Measurements from ENCODE around the gene EHBP1L1. TPM values are rescaled to one million over a fixed set of nuclear protein-coding genes. Genes with fewer than 3 reads are reported as not detected.

Gene EHBP1L1
- total and polyA plus RNA-seq, 5 experiments from 2014 or later = 10.8 to 108 (median 19.8) TPM

GRCh38 chr11:65583589-65583988 is 7.7 kb downstream of the EHBP1L1 start:
- Mint-ChIP-seq H3K9me3 (no peaks in the 10 kb centered on the region), H3K27ac (peak overlapping the region in 5 of 10 donors; percentile 37 to 91 (median 61)), H3K36me3 (peaks cover 0 to 43% (median 3%) of the 10 kb centered on the region in 3 donors), H3K4me1 (peaks cover 21 to 45% (median 30%) of the 10 kb centered on the region in 4 donors), H3K4me3 (no peak overlapping the region), H3K27me3 (no peaks in the 10 kb centered on the region)
- POLR2A ChIA-PET = interaction anchor here (0.6 to 11.7 kb wide), 3 partner anchors 8 to 41 kb away, joined by 3 to 139 read pairs (median 4); partner anchors contain the start of genes EHBP1L1 and FAM89B
- no peak for DNase-seq
- no peak for ATAC-seq

GRCh38 chr11:65584106-65584505 is 8.3 kb downstream of the EHBP1L1 start:
- Mint-ChIP-seq H3K4me3 (no peak overlapping the region), H3K36me3 (peaks cover 0 to 45% (median 3%) of the 10 kb centered on the region in 3 donors), H3K27ac (peak overlapping the region in 6 of 10 donors; percentile 24 to 60 (median 48)), H3K4me1 (peaks cover 22 to 45% (median 33%) of the 10 kb centered on the region in 4 donors), H3K27me3 (no peaks in the 10 kb centered on the region), H3K9me3 (no peaks in the 10 kb centered on the region)
- no peak for DNase-seq
- no peak for ATAC-seq
- POLR2A ChIA-PET = interaction anchor here (0.6 to 11.7 kb wide), 3 partner anchors 9 to 42 kb away, joined by 3 to 139 read pairs (median 4); partner anchors contain the start of genes EHBP1L1 and FAM89B

- DNase-seq = no peak
- Mint-ChIP-seq H3K27ac (peak overlapping the region in 2 of 10 donors; percentile 49 to 60), H3K9me3 (no peaks in the 10 kb centered on the region), H3K4me3 (no peak overlapping the region), H3K27me3 (no peaks in the 10 kb centered on the region), H3K36me3 (peaks cover 0 to 41% (median 3%) of the 10 kb centered on the region in 3 donors), H3K4me1 (peaks cover 22 to 50% (median 33%) of the 10 kb centered on the region in 4 donors)
- ATAC-seq = no peak
- POLR2A ChIA-PET = interaction anchor here (11.7 kb wide), 1 partner anchor 10 kb away, joined by 139 read pairs; the partner anchor contains the start of genes EHBP1L1 and FAM89B
Measured at GRCh38 chr11:65584723-65585171, 8.9 kb downstream of the EHBP1L1 start.

GRCh38 chr11:65585396-65586246 is 9.8 kb downstream of the EHBP1L1 start:
- Mint-ChIP-seq H3K36me3 (peaks cover 0 to 41% (median 3%) of the 10 kb centered on the region in 3 donors), H3K27me3 (no peaks in the 10 kb centered on the region), H3K9me3 (no peaks in the 10 kb centered on the region), H3K27ac (peak overlapping the region in 3 of 10 donors; percentile 18 to 57 (median 52)), H3K4me1 (peaks cover 24 to 52% (median 36%) of the 10 kb centered on the region in 4 donors), H3K4me3 (no peak overlapping the region)
- DNase-seq (no peak), ATAC-seq (no peak)
- POLR2A ChIA-PET = interaction anchor here (7.2 to 11.7 kb wide), 2 partner anchors 10 to 45 kb away, joined by 67 to 139 read pairs; partner anchors contain the start of genes EHBP1L1 and FAM89B

DNA sequence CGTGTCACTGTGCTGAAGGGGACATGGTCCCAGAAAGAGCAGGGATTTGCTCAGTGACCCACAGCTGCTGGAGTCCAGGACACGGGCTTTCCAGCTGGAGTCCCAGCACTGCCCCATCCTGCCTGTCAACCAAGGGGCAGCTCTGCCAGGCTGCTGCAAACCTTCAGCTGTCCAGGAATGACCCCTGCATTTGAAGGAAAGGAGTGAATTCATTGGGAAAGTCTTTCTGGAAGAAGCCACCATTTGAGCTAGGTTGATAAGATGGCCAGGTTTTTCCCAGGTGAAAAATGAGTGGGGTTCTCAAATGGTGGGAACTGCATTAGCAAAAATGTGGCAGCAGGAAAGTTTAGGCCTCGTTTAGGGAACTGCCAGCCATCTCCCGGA is 10.4 kb downstream of the EHBP1L1 start:
- POLR2A ChIA-PET = interaction anchor here (7.2 to 11.7 kb wide), 2 partner anchors 11 to 45 kb away, joined by 67 to 139 read pairs; partner anchors contain the start of genes EHBP1L1 and FAM89B
- H3K4me3 Mint-ChIP-seq = peak overlapping the region in 1 of 10 donors; percentile 1
- ATAC-seq = no peak
- peaks cover 25 to 52% (median 36%) of the 10 kb centered on the region in 4 donors for H3K4me1 Mint-ChIP-seq
- peaks cover 0 to 39% (median 3%) of the 10 kb centered on the region in 3 donors for H3K36me3 Mint-ChIP-seq
- no peaks in the 10 kb centered on the region for H3K27me3 Mint-ChIP-seq
- no peaks in the 10 kb centered on the region for H3K9me3 Mint-ChIP-seq
- DNase-seq = no peak
- peak overlapping the region in 5 of 10 donors; percentile 18 to 57 (median 46) for H3K27ac Mint-ChIP-seq

- POLR2A ChIA-PET = interaction anchor here (0.7 to 11.7 kb wide), 4 partner anchors 12 to 661 kb away, joined by 5 to 139 read pairs (median 36); partner anchors contain the start of genes EHBP1L1 and FAM89B
- Mint-ChIP-seq H3K27ac (peak overlapping the region in 5 of 10 donors; percentile 18 to 82 (median 52)), H3K9me3 (no peaks in the 10 kb centered on the region), H3K36me3 (peaks cover 0 to 40% (median 3%) of the 10 kb centered on the region in 3 donors), H3K4me3 (no peak overlapping the region), H3K27me3 (no peaks in the 10 kb centered on the region), H3K4me1 (peaks cover 24 to 52% (median 37%) of the 10 kb centered on the region in 4 donors)
- no peak for DNase-seq
- no peak for ATAC-seq
Measured at GRCh38 chr11:65586676-65587075, 10.8 kb downstream of the EHBP1L1 start.

DNA sequence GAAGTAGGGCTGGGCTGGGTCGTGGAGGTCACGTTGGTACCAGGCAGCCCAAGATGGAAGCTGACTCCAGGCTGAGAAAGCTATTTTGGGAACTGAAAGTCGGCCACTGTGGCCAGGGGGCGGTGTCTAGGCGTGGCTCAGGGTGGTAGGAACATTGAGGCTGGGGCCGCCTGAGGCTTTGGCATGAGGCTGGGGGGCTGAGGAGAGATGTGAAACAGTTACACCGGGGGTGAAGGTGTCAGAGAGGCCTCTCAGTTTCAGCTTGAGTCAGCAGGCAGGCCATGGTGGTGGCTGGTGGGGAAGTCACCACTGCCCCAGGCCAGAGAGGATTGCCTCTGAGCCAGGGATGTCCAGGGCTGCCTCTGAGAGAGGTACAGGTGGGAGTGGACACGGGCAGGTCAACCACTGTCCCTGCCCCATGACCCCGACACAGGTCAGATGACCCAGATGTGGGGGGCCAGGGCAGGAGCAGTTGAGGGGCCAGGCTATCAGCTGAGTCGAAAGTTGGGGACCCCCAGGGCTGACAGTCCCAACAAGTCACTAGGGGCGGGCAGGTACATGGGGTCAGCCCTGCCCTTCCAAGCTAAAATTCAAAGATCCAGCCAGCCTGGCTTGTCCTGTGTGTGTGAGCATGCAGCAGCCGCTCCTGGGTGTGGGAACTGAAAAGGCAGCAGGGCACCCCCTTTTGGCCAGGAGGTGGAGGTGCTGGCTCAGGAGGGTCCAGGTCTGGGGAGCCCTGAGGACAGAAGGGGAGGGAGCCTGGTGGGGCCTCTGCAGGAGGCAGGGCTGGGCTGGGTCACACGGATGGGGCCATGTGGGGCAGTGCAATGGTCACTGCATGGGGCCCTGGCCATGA is 12.6 kb downstream of the EHBP1L1 start:
- Mint-ChIP-seq H3K27me3 (no peaks in the 10 kb centered on the region), H3K27ac (peak overlapping the region; percentile 53 to 86 (median 74)), H3K36me3 (peaks cover 0 to 34% (median 0%) of the 10 kb centered on the region in 3 donors), H3K4me1 (peaks cover 14 to 35% (median 35%) of the 10 kb centered on the region in 4 donors), H3K9me3 (no peaks in the 10 kb centered on the region), H3K4me3 (peak overlapping the region in 2 of 10 donors; percentile 11 to 67)
- ATAC-seq = peak; percentile 94
- DNase-seq = peak; percentile 57 to 88 (median 75)
- POLR2A ChIA-PET = interaction anchor here (0.6 to 11.7 kb wide), 17 partner anchors 9 to 207 kb away, joined by 3 to 139 read pairs (median 4); partner anchors contain the start of genes EHBP1L1, FAM89B, MAP3K11 and SCYL1

DNA sequence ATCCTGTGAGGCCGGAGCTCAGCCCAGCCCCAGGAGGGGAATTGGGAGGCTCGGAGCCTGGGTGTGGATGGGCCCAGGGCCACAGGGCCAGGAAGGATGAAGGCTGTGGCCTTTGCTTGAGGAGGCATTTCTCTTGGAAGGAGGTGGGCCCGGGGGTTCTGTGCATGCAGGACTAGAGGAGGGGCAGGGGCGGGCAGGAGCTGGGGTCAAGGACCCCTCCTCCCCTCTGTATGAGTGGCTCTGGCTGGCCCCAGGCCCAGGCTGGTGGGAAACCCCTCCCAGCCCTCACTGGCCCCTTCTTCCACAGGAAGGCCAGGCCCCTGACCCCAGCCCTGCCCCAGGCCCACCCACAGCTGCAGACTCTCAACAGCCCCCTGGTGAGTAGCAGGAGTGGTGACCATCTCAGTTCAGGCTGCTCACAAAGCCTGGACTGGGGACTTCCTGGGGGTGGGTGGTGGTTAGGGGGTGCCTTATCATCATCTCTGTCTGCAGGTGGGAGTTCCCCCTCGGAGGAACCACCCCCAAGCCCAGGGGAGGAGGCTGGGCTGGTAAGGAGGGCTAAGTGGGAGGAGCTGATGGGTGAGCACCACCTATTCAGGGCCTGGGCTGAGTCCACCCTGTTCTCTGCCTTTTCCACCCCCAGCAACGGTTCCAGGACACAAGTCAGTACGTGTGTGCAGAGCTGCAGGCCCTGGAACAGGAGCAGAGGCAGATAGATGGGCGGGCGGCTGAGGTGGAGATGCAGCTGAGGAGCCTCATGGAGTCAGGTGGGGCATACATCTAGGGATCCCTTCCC is 13.8 kb downstream of the EHBP1L1 start:
- Mint-ChIP-seq H3K4me1 (peaks cover 14 to 43% (median 36%) of the 10 kb centered on the region in 4 donors), H3K27me3 (no peaks in the 10 kb centered on the region), H3K9me3 (no peaks in the 10 kb centered on the region), H3K27ac (peak overlapping the region in 8 of 10 donors; percentile 1 to 82 (median 72)), H3K36me3 (peaks cover 0 to 29% (median 0%) of the 10 kb centered on the region in 3 donors), H3K4me3 (peak overlapping the region in 1 of 10 donors; percentile 11)
- POLR2A ChIA-PET = interaction anchor here (0.6 to 11.7 kb wide), 8 partner anchors 14 to 92 kb away, joined by 3 to 139 read pairs (median 4); partner anchors contain the start of genes EHBP1L1, FAM89B, SCYL1 and ZNRD2
- DNase-seq = peak in 7 of 10 donors; percentile 36 to 69 (median 47)
- ATAC-seq = peak; percentile 51 to 73

DNA sequence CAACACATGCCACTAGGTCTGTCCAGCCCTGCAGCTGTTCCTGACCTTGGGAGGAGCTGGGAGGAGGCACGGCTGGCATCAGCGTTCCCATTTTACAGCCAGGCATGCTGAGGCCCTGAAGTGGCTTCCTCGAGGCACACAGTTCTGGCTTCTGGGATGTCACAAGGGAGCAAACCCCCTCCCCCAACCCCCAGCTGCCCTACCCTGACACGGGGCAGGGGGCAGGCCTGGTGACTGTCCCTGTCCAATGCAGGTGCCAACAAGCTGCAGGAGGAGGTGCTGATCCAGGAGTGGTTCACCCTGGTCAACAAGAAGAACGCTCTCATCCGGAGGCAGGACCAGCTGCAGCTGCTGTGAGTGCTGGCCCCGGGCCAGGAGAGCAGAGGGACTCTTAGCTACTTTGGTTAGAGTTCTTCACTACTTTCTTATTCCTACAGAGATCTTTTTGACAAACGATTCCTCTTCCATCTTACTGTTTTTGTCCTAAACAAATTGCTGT is 14.4 kb downstream of the EHBP1L1 start:
- no peak for ATAC-seq
- peak overlapping the region in 3 of 10 donors; percentile 11 to 48 (median 43) for H3K27ac Mint-ChIP-seq
- no peaks in the 10 kb centered on the region for H3K27me3 Mint-ChIP-seq
- H3K36me3 Mint-ChIP-seq = peaks cover 0 to 29% (median 0%) of the 10 kb centered on the region in 3 donors
- no peak for DNase-seq
- H3K4me1 Mint-ChIP-seq = peaks cover 16 to 47% (median 41%) of the 10 kb centered on the region in 4 donors
- POLR2A ChIA-PET = interaction anchor here (1.0 to 11.7 kb wide), 3 partner anchors 14 to 49 kb away, joined by 3 to 139 read pairs (median 67); partner anchors contain the start of genes EHBP1L1 and FAM89B
- H3K4me3 Mint-ChIP-seq = no peak overlapping the region
- H3K9me3 Mint-ChIP-seq = no peaks in the 10 kb centered on the region

- ATAC-seq (no peak), DNase-seq (no peak)
- no peak overlapping the region for H3K4me3 Mint-ChIP-seq
- POLR2A ChIA-PET = interaction anchor here (0.6 to 11.7 kb wide), 7 partner anchors 17 to 88 kb away, joined by 3 to 139 read pairs (median 11); partner anchors contain the start of genes EHBP1L1 and FAM89B
- H3K9me3 Mint-ChIP-seq = no peaks in the 10 kb centered on the region
- peaks cover 0 to 25% (median 0%) of the 10 kb centered on the region in 3 donors for H3K36me3 Mint-ChIP-seq
- H3K27me3 Mint-ChIP-seq = no peaks in the 10 kb centered on the region
- peaks cover 17 to 48% (median 38%) of the 10 kb centered on the region in 4 donors for H3K4me1 Mint-ChIP-seq
- no peak overlapping the region for H3K27ac Mint-ChIP-seq
Measured at GRCh38 chr11:65591939-65592857, 16.3 kb downstream of the EHBP1L1 start.

All from naive thymus-derived CD8-positive, alpha-beta T cell (primary cell).